GM19328 (cell line): ENCODE results near the gene BIN2.
"Not testable (repeated sequence)": the region's sequence is repeated elsewhere in the genome, so short reads cannot be mapped to it uniquely, and the experiment has no call there.

ENCODE experiments used
- ATAC-seq: cut with Tn5 transposase; IDR thresholded peaks from one replicate; pipeline ENCODE4 v1.9.1; 2021; ENCODE audit warnings: mild to moderate bottlenecking, moderate library complexity; ENCODE audit not compliant: unreplicated experiment

Gene BIN2

GRCh38 chr12:51318057-51318806 lies 5.7 kb downstream of the BIN2 start:
- ATAC-seq = not testable (repeated sequence)

- no peak for ATAC-seq
Measured at GRCh38 chr12:51311389-51311788, 12.6 kb downstream of the BIN2 start.

- no peak for ATAC-seq
Measured at GRCh38 chr12:51307655-51308593, 16.1 kb downstream of the BIN2 start.

GRCh38 chr12:51306507-51306906 lies 17.5 kb downstream of the BIN2 start:
- no peak for ATAC-seq

GRCh38 chr12:51300768-51301167 lies 23.2 kb downstream of the BIN2 start:
- ATAC-seq = not testable (repeated sequence)

GRCh38 chr12:51295651-51296050 lies 28.3 kb downstream of the BIN2 start:
- no peak for ATAC-seq

GRCh38 chr12:51294097-51294496 lies 29.9 kb downstream of the BIN2 start:
- ATAC-seq = not testable (repeated sequence)

- no peak for ATAC-seq
Measured at GRCh38 chr12:51293696-51294095, 30.3 kb downstream of the BIN2 start.

- not testable (repeated sequence) for ATAC-seq
Measured at GRCh38 chr12:51291603-51292513, 32.1 kb downstream of the BIN2 start.

GRCh38 chr12:51285843-51286242 lies 38.1 kb downstream of the BIN2 start:
- ATAC-seq = no peak

GRCh38 chr12:51281202-51281924 lies 42.6 kb downstream of the BIN2 start:
- ATAC-seq = no peak

GRCh38 chr12:51275088-51275487 lies 48.9 kb downstream of the BIN2 start:
- no peak for ATAC-seq

- ATAC-seq = not testable (repeated sequence)
Measured at GRCh38 chr12:51272810-51273209, 51.2 kb downstream of the BIN2 start.

- no peak for ATAC-seq
Measured at GRCh38 chr12:51270951-51271518, 52.9 kb downstream of the BIN2 start.

- ATAC-seq = peak; percentile 76
Measured at GRCh38 chr12:51270067-51270950, 53.7 kb downstream of the BIN2 start, which contains the start of gene SMAGP. SMAGP (minus strand) TSS chr12:51270415; CDS start chr12:51269278, 1,137 bp downstream.

- ATAC-seq = peak; percentile 27
Measured at GRCh38 chr12:51269174-51270066, 54.6 kb downstream of the BIN2 start.

GRCh38 chr12:51265024-51265423 lies 59.0 kb downstream of the BIN2 start:
- no peak for ATAC-seq

GRCh38 chr12:51264297-51264696 lies 59.7 kb downstream of the BIN2 start:
- no peak for ATAC-seq
